ENCODE measurements around the gene CLIP2. TPM values are rescaled to one million over a fixed set of nuclear protein-coding genes. Genes with fewer than 3 reads are reported as not detected.

The CLIP2 gene
- total RNA-seq, 1 donor from 2014 or later, result 7.5 TPM

Other genes starting within 250 kb of the CLIP2 start
- 8.7 TPM for gene LIMK1, start 205.6 kb upstream of the CLIP2 start, total RNA-seq
- gene EIF4H, start 115.1 kb upstream of the CLIP2 start, total RNA-seq, result 172 TPM
- gene LAT2, start 79.4 kb upstream of the CLIP2 start, total RNA-seq, result 3.4 TPM
- gene RFC2, start 35.0 kb upstream of the CLIP2 start, total RNA-seq, result 12.4 TPM
- gene GTF2IRD1, start 164.5 kb downstream of the CLIP2 start, total RNA-seq, result 19.1 TPM

Data from Right ventricle myocardium inferior (tissue), 1 donor.